Ishikawa (cell line): ENCODE results near the gene GSG1L2.

Experiments
- CEBPB ChIP-seq: IDR thresholded peaks from 2 replicates; pipeline ENCODE4 v1.6.1; 2012
- CREB1 ChIP-seq: IDR thresholded peaks from 2 replicates; pipeline ENCODE4 v1.6.1; 2012; ENCODE audit warnings: low read depth
- EGR1 ChIP-seq: IDR thresholded peaks from 2 replicates; pipeline ENCODE4 v1.6.1; 2012
- EP300 ChIP-seq: IDR thresholded peaks from 2 replicates; pipeline ENCODE4 v1.6.1; 2012; ENCODE audit warnings: borderline replicate concordance
- FOXM1 ChIP-seq: IDR thresholded peaks from 2 replicates; pipeline ENCODE4 v1.6.1; 2012; ENCODE audit warnings: low read depth, borderline replicate concordance
- NFIC ChIP-seq: IDR thresholded peaks from 2 replicates; pipeline ENCODE4 v1.6.1; 2012
- RAD21 ChIP-seq: IDR thresholded peaks from 2 replicates; pipeline ENCODE4 v1.6.1; 2012; ENCODE audit warnings: low read depth
- REST ChIP-seq: IDR thresholded peaks from 2 replicates; pipeline ENCODE4 v1.6.1; 2012; ENCODE audit warnings: low read depth, mild to moderate bottlenecking
- TAF1 ChIP-seq: IDR thresholded peaks from 2 replicates; pipeline ENCODE4 v1.6.1; 2012; ENCODE audit warnings: low read depth, mild to moderate bottlenecking
- TCF12 ChIP-seq: IDR thresholded peaks from 2 replicates; pipeline ENCODE4 v1.6.1; 2012; ENCODE audit warnings: low read depth
- TEAD4 ChIP-seq: IDR thresholded peaks from 2 replicates; pipeline ENCODE4 v1.6.1; 2012
- YY1 ChIP-seq: IDR thresholded peaks from 2 replicates; pipeline ENCODE4 v1.6.1; 2012; ENCODE audit warnings: low read depth
- ZBTB7A ChIP-seq: IDR thresholded peaks from 2 replicates; pipeline ENCODE4 v1.6.1; 2012; ENCODE audit warnings: low read depth
- TF ChIP-seq, protein P1 (sequence below): IDR thresholded peaks from 2 replicates; pipeline ENCODE4 v1.6.1; 2012
- TF ChIP-seq, protein P2 (sequence below): IDR thresholded peaks from 2 replicates; pipeline ENCODE4 v1.6.1; 2012

GSG1L2 gene

DNA sequence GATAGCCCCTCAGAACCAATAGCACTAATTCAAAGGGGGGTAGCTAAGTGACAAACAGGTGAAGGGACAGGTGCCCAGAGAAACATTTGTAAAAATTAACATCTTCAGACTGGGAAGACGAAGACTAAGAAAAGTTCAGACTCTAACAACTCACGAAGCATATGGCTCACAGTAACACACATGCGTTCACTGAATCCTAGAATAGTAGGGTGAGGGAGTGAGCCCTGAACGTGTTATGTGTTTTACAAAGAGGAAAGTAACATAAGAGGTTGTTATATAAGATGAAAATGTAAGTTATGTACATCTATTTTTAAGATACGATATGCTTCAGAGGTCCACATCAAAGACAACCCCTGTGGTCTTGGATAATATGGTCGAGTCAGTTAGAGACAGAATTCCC is 15.2 kb downstream of the GSG1L2 start:
- TF ChIP-seq CEBPB, result no peak
- no peak for TF ChIP-seq TEAD4
- TF ChIP-seq, protein P1, sequence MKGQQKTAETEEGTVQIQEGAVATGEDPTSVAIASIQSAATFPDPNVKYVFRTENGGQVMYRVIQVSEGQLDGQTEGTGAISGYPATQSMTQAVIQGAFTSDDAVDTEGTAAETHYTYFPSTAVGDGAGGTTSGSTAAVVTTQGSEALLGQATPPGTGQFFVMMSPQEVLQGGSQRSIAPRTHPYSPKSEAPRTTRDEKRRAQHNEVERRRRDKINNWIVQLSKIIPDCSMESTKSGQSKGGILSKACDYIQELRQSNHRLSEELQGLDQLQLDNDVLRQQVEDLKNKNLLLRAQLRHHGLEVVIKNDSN, result no peak
- TF ChIP-seq RAD21, result no peak
- TF ChIP-seq REST, result no peak
- no peak for TF ChIP-seq TCF12
- no peak for TF ChIP-seq CREB1
- no peak for TF ChIP-seq EGR1
- TF ChIP-seq TAF1, result no peak
- no peak for TF ChIP-seq NFIC
- TF ChIP-seq, protein P2, sequence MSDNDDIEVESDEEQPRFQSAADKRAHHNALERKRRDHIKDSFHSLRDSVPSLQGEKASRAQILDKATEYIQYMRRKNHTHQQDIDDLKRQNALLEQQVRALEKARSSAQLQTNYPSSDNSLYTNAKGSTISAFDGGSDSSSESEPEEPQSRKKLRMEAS, result no peak
- no peak for TF ChIP-seq FOXM1
- TF ChIP-seq YY1, result no peak
- TF ChIP-seq ZBTB7A, result no peak
- no peak for TF ChIP-seq EP300

DNA sequence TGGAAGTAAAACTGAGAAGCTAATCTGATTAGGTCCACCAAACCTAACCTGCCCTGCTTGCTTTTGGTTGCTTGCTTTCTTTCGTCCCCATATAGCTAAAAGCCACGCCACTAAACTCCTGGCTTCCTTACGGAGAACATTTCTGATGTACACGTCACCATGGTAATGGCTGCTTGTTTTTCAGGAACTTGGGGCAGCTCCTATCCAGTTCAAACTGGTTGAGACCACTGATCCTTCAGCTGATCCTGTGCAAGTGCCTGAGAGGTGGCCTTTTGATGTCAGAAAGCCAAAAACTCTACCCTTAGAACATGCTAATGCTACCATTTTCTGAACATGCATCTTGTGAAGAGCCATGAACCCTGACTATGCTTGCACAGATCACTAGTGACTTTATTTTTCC is 16.1 kb downstream of the GSG1L2 start:
- TF ChIP-seq, protein P1, result no peak
- TF ChIP-seq FOXM1, result no peak
- TF ChIP-seq TCF12, result no peak
- no peak for TF ChIP-seq CEBPB
- no peak for TF ChIP-seq NFIC
- no peak for TF ChIP-seq REST

GRCh38 chr17:9802697-9803096 is 19.2 kb downstream of the GSG1L2 start:
- TF ChIP-seq NFIC (no peak), EP300 (no peak), ZBTB7A (no peak), FOXM1 (no peak), REST (no peak), EGR1 (no peak), CEBPB (no peak), TAF1 (no peak), YY1 (no peak), CREB1 (no peak), TCF12 (no peak), TEAD4 (no peak), RAD21 (no peak)
- TF ChIP-seq, protein P1, result no peak
- TF ChIP-seq, protein P2, result no peak

DNA sequence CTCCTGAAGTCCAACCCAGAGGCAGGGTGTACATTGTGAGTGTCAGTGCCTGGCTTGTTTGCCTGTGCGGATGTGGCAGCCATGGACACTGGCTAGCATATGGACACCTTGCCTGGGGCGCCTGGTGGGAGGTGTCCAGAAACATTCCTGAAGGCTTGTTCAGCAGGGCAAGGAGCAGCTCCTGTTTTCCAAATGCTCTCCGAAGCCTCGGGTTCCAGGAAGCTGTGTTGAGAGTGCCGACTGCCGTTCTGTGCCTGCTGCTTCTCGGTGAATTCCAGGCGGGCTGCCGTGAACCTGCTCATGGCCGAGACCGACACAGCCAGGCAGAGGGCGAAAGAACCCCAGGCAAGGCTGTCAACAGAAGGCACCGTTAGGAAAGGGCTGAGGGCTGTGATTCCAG is 19.6 kb downstream of the GSG1L2 start:
- no peak for TF ChIP-seq NFIC
- TF ChIP-seq TCF12, result no peak
- TF ChIP-seq, protein P2, result no peak
- no peak for TF ChIP-seq CREB1
- no peak for TF ChIP-seq CEBPB
- no peak for TF ChIP-seq TEAD4
- no peak for TF ChIP-seq FOXM1
- no peak for TF ChIP-seq EP300
